ENCODE results near the gene B9D2.

The B9D2 gene

GRCh38 chr19:41367848-41368301, 3.9 kb upstream of the B9D2 start:
- H3K27me3 ChIP-seq (ENCODE audit: control insufficient read depth in 1 of 2, insufficient read depth in 1 of 2, low read length in 2 of 2) = no peaks in the 10 kb centered on the region
- H3K79me1 ChIP-seq (replicated peaks; ENCODE audit: low read length, poor library complexity, severe bottlenecking) = peaks cover 27% of the 10 kb centered on the region
- no peak overlapping the region for H2AFZ ChIP-seq (ENCODE audit: low read depth, low read length)
- WGBS = 29% methylated on average over 6 of the region's 6 CpGs
- H2BK15ac ChIP-seq (ENCODE audit: low read depth, poor library complexity, severe bottlenecking) = no peak overlapping the region
- peak; percentile 90 for DNase-seq
- H3K4ac ChIP-seq (ENCODE audit: low read depth in 1 of 2, low read length in 2 of 2) = peak overlapping the region in 1 of 2 experiments; percentile 17
- H2BK5ac ChIP-seq (ENCODE audit: low read depth, low read length, poor library complexity, severe bottlenecking) = peak overlapping the region; percentile 74
- H3K4me1 ChIP-seq (ENCODE audit: control insufficient read depth, insufficient read depth, low read depth, low read length) = peaks cover 29% of the 10 kb centered on the region
- H3K9me3 ChIP-seq (ENCODE audit: control insufficient read depth, low read length) = no peaks in the 10 kb centered on the region
- H3K18ac ChIP-seq (ENCODE audit: low read depth in 1 of 2, low read length in 2 of 2) = peak overlapping the region; percentile 70 to 91
- peak overlapping the region; percentile 94 for H2AK5ac ChIP-seq (ENCODE audit: low read length, severe bottlenecking)
- H4K8ac ChIP-seq (ENCODE audit: low read length) = peak overlapping the region; percentile 85
- no peak overlapping the region for H2BK12ac ChIP-seq (ENCODE audit: low read length in 2 of 2)
- peak overlapping the region; percentile 27 for H4K91ac ChIP-seq (ENCODE audit: low read length)
- H2BK120ac ChIP-seq (ENCODE audit: low read depth, low read length) = peak overlapping the region; percentile 68
- no peak overlapping the region for H3K23ac ChIP-seq (ENCODE audit: low read length in 2 of 2)
- peaks cover 0 to 3% of the 10 kb centered on the region in 2 experiments for H3K36me3 ChIP-seq (ENCODE audit: control insufficient read depth in 1 of 2, insufficient read depth in 2 of 2, low read depth in 1 of 2, low read length in 2 of 2)
- peak overlapping the region; percentile 1 for H3K4me2 ChIP-seq (ENCODE audit: low read length, poor library complexity, severe bottlenecking)
- H3K27ac ChIP-seq (ENCODE audit: low read length, poor library complexity, severe bottlenecking) = peak overlapping the region; percentile 96
- no peak overlapping the region for H3K14ac ChIP-seq (ENCODE audit: low read length in 2 of 2)
- no peak overlapping the region for H3K4me3 ChIP-seq (ENCODE audit: insufficient read depth in 1 of 2, low read depth in 1 of 2, low read length in 2 of 2)
- H3K9ac ChIP-seq (ENCODE audit: low read length) = peak overlapping the region; percentile 79

DNA sequence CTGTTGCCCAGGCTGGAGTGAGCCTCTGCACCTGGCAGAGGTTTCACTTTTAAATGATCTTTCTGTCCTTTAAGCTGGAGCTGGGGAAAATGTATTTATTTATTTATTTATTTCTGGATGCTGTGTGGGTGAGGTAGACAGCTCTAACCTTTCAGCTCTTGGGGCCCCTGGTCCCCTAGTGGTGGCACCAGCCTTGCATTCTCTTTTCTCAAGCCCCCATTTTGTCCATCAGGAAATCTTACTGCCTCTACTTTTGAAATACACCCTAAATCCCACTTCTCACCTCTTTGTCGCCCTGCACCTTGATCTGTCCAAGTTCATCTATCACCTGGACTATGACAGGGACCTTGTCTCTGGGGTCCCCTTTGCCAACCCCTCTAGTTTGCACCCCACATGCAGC, 2.1 kb upstream of the B9D2 start:
- WGBS = 98% methylated on average over 1 of the region's 1 CpG
- no peak overlapping the region for H3K4me2 ChIP-seq (ENCODE audit: low read length, poor library complexity, severe bottlenecking)

DNA sequence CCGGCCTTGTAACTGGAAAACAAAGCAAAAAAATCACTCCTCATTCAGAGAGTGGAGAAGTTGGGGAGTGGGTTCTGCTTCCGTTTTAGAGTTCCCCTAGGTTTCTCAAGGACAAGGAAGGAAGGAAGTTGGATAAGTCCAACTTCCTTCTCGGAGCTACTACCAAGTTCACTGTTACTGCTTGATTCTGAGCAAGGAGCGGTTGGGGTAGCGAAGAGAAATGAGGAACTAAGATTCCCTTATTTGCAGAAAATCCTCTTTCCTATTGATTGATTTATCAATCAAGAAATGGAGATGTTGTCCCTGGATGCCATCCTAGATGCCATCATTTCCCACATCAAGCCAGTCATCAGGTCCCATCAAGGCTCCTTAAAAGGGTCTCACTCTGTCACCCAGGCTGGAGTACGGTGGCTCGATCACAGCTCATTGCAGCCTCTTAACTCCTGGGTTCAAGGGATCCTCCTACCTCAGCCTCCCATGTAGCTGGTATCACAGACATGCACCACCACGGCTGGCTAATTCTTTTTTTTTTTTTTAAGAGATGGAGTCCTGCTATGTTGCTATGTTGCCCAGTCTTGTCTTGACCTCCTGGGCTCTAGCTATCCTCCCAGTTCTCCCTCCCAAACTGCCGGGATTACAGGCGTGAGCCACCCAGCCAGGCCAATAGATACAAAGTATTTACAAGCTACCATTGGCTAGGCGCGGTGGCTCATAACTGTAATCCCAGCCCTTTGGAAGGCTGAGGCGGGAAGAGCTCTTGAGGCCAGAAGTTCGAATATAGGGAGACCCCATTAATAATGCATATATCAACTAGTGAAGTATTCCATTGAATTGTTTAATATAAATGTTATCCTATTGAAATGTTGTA, 809 bp upstream of the B9D2 start:
- Histone ChIP-seq H3K23ac (ENCODE audit: low read length in 2 of 2) (no peak overlapping the region), H3K4me1 (ENCODE audit: control insufficient read depth, insufficient read depth, low read depth, low read length) (peaks cover 29% of the 10 kb centered on the region), H3K9me3 (ENCODE audit: control insufficient read depth, low read length) (no peaks in the 10 kb centered on the region), H2BK15ac (ENCODE audit: low read depth, poor library complexity, severe bottlenecking) (no peak overlapping the region), H3K36me3 (ENCODE audit: control insufficient read depth in 1 of 2, insufficient read depth in 2 of 2, low read depth in 1 of 2, low read length in 2 of 2) (peaks cover 0 to 3% of the 10 kb centered on the region in 2 experiments), H3K27ac (ENCODE audit: low read length, poor library complexity, severe bottlenecking) (peak overlapping the region; percentile 91), H3K27me3 (ENCODE audit: control insufficient read depth in 1 of 2, insufficient read depth in 1 of 2, low read length in 2 of 2) (no peaks in the 10 kb centered on the region), H3K79me1 (replicated peaks; ENCODE audit: low read length, poor library complexity, severe bottlenecking) (peaks cover 24% of the 10 kb centered on the region), H2BK12ac (ENCODE audit: low read length in 2 of 2) (peak overlapping the region in 1 of 2 experiments; percentile 29), H2BK120ac (ENCODE audit: low read depth, low read length) (no peak overlapping the region), H3K9ac (ENCODE audit: low read length) (peak overlapping the region; percentile 99), H3K14ac (ENCODE audit: low read length in 2 of 2) (no peak overlapping the region), H4K8ac (ENCODE audit: low read length) (peak overlapping the region; percentile 81), H2AK5ac (ENCODE audit: low read length, severe bottlenecking) (peak overlapping the region; percentile 76), H3K4ac (ENCODE audit: low read depth in 1 of 2, low read length in 2 of 2) (peak overlapping the region; percentile 29 to 52), H4K91ac (ENCODE audit: low read length) (peak overlapping the region; percentile 84), H3K4me2 (ENCODE audit: low read length, poor library complexity, severe bottlenecking) (peak overlapping the region; percentile 86), H3K4me3 (ENCODE audit: insufficient read depth in 1 of 2, low read depth in 1 of 2, low read length in 2 of 2) (peak overlapping the region; percentile 58 to 90), H3K18ac (ENCODE audit: low read depth in 1 of 2, low read length in 2 of 2) (peak overlapping the region; percentile 18 to 34), H2AFZ (ENCODE audit: low read depth, low read length) (peak overlapping the region; percentile 53), H2BK5ac (ENCODE audit: low read depth, low read length, poor library complexity, severe bottlenecking) (peak overlapping the region; percentile 94)
- no peak for DNase-seq
- 84% methylated on average over 9 of the region's 14 CpGs for WGBS

More for the DNA sequence above, 2.1 kb upstream of the B9D2 start:
- Histone ChIP-seq H2BK12ac (ENCODE audit: low read length in 2 of 2) (peak overlapping the region in 1 of 2 experiments; percentile 93), H3K14ac (ENCODE audit: low read length in 2 of 2) (no peak overlapping the region), H3K27ac (ENCODE audit: low read length, poor library complexity, severe bottlenecking) (no peak overlapping the region), H2AK5ac (ENCODE audit: low read length, severe bottlenecking) (peak overlapping the region; percentile 73), H4K8ac (ENCODE audit: low read length) (peak overlapping the region; percentile 64), H2BK15ac (ENCODE audit: low read depth, poor library complexity, severe bottlenecking) (no peak overlapping the region), H2BK5ac (ENCODE audit: low read depth, low read length, poor library complexity, severe bottlenecking) (no peak overlapping the region), H2BK120ac (ENCODE audit: low read depth, low read length) (no peak overlapping the region), H3K4ac (ENCODE audit: low read depth in 1 of 2, low read length in 2 of 2) (no peak overlapping the region), H2AFZ (ENCODE audit: low read depth, low read length) (no peak overlapping the region), H4K91ac (ENCODE audit: low read length) (peak overlapping the region; percentile 86), H3K23ac (ENCODE audit: low read length in 2 of 2) (no peak overlapping the region), H3K9ac (ENCODE audit: low read length) (no peak overlapping the region), H3K36me3 (ENCODE audit: control insufficient read depth in 1 of 2, insufficient read depth in 2 of 2, low read depth in 1 of 2, low read length in 2 of 2) (peaks cover 0 to 3% of the 10 kb centered on the region in 2 experiments), H3K27me3 (ENCODE audit: control insufficient read depth in 1 of 2, insufficient read depth in 1 of 2, low read length in 2 of 2) (no peaks in the 10 kb centered on the region), H3K18ac (ENCODE audit: low read depth in 1 of 2, low read length in 2 of 2) (no peak overlapping the region), H3K4me3 (ENCODE audit: insufficient read depth in 1 of 2, low read depth in 1 of 2, low read length in 2 of 2) (no peak overlapping the region), H3K4me1 (ENCODE audit: control insufficient read depth, insufficient read depth, low read depth, low read length) (peaks cover 29% of the 10 kb centered on the region), H3K9me3 (ENCODE audit: control insufficient read depth, low read length) (no peaks in the 10 kb centered on the region), H3K79me1 (replicated peaks; ENCODE audit: low read length, poor library complexity, severe bottlenecking) (peaks cover 25% of the 10 kb centered on the region)
- no peak for DNase-seq

- H2AFZ ChIP-seq (ENCODE audit: low read depth, low read length) = no peak overlapping the region
- no peak overlapping the region for H3K27ac ChIP-seq (ENCODE audit: low read length, poor library complexity, severe bottlenecking)
- H3K4ac ChIP-seq (ENCODE audit: low read depth in 1 of 2, low read length in 2 of 2) = peak overlapping the region in 1 of 2 experiments; percentile 42
- H3K23ac ChIP-seq (ENCODE audit: low read length in 2 of 2) = no peak overlapping the region
- H3K14ac ChIP-seq (ENCODE audit: low read length in 2 of 2) = no peak overlapping the region
- WGBS = 56% methylated on average over 6 of the region's 6 CpGs
- no peaks in the 10 kb centered on the region for H3K36me3 ChIP-seq (ENCODE audit: control insufficient read depth in 1 of 2, insufficient read depth in 2 of 2, low read depth in 1 of 2, low read length in 2 of 2)
- H2BK5ac ChIP-seq (ENCODE audit: low read depth, low read length, poor library complexity, severe bottlenecking) = no peak overlapping the region
- no peak overlapping the region for H2BK15ac ChIP-seq (ENCODE audit: low read depth, poor library complexity, severe bottlenecking)
- no peak overlapping the region for H4K91ac ChIP-seq (ENCODE audit: low read length)
- no peak overlapping the region for H2BK120ac ChIP-seq (ENCODE audit: low read depth, low read length)
- peak overlapping the region; percentile 59 for H3K4me2 ChIP-seq (ENCODE audit: low read length, poor library complexity, severe bottlenecking)
- H3K4me3 ChIP-seq (ENCODE audit: insufficient read depth in 1 of 2, low read depth in 1 of 2, low read length in 2 of 2) = peak overlapping the region in 1 of 2 experiments; percentile 90
- H2BK12ac ChIP-seq (ENCODE audit: low read length in 2 of 2) = peak overlapping the region in 1 of 2 experiments; percentile 47
- H3K27me3 ChIP-seq (ENCODE audit: control insufficient read depth in 1 of 2, insufficient read depth in 1 of 2, low read length in 2 of 2) = no peaks in the 10 kb centered on the region
- no peaks in the 10 kb centered on the region for H3K9me3 ChIP-seq (ENCODE audit: control insufficient read depth, low read length)
- no peak overlapping the region for H2AK5ac ChIP-seq (ENCODE audit: low read length, severe bottlenecking)
- H3K18ac ChIP-seq (ENCODE audit: low read depth in 1 of 2, low read length in 2 of 2) = peak overlapping the region; percentile 28 to 34
- peak overlapping the region; percentile 99 for H3K9ac ChIP-seq (ENCODE audit: low read length)
- peaks cover 23% of the 10 kb centered on the region for H3K79me1 ChIP-seq (replicated peaks; ENCODE audit: low read length, poor library complexity, severe bottlenecking)
- DNase-seq = no peak
- peak overlapping the region; percentile 54 for H4K8ac ChIP-seq (ENCODE audit: low read length)
- peaks cover 24% of the 10 kb centered on the region for H3K4me1 ChIP-seq (ENCODE audit: control insufficient read depth, insufficient read depth, low read depth, low read length)
Measured at GRCh38 chr19:41363371-41363752, 587 bp downstream of the B9D2 start.
